ENCODE measurements around the gene SLK. TPM values are rescaled to one million over a fixed set of nuclear protein-coding genes. Genes with fewer than 3 reads are reported as not detected.

The SLK gene
- total RNA-seq, 1 donor from 2014 or later: 36.1 TPM

- Histone ChIP-seq H3K4me3 (no peak overlapping the region), H3K9me3 (replicated peaks) (no peaks in the 10 kb centered on the region), H3K27ac (replicated peaks) (no peak overlapping the region), H3K27me3 (ENCODE audit: low read depth) (no peaks in the 10 kb centered on the region), H3K4me1 (no peaks in the 10 kb centered on the region), H3K36me3 (no peaks in the 10 kb centered on the region)
- DNase-seq: no peak
- TF ChIP-seq CTCF (IDR thresholded peaks at IDR 0.05; ENCODE audit: borderline replicate concordance): no peak
- intact Hi-C loops (cut with micrococcal nuclease): loop anchor here (10.0 kb wide), 1 partner anchor 152 kb away; no protein-coding TSS in a partner anchor
Measured at GRCh38 chr10:104052431-104052830, 85.5 kb downstream of the SLK start.

- no peak overlapping the region for H3K27ac ChIP-seq (replicated peaks)
- H3K4me1 ChIP-seq: no peaks in the 10 kb centered on the region
- TF ChIP-seq CTCF (IDR thresholded peaks at IDR 0.05; ENCODE audit: borderline replicate concordance): no peak
- no peak overlapping the region for H3K4me3 ChIP-seq
- H3K27me3 ChIP-seq (ENCODE audit: low read depth): no peaks in the 10 kb centered on the region
- intact Hi-C loops (cut with micrococcal nuclease): loop anchor here (10.0 kb wide), 1 partner anchor 152 kb away; no protein-coding TSS in a partner anchor
- no peaks in the 10 kb centered on the region for H3K9me3 ChIP-seq (replicated peaks)
- DNase-seq: no peak
- H3K36me3 ChIP-seq: no peaks in the 10 kb centered on the region
Measured at GRCh38 chr10:104053201-104053600, 86.3 kb downstream of the SLK start.

GRCh38 chr10:104054430-104054829 is 87.5 kb downstream of the SLK start:
- DNase-seq: no peak
- no peaks in the 10 kb centered on the region for H3K4me1 ChIP-seq
- intact Hi-C loops (cut with micrococcal nuclease): loop anchor here (10.0 kb wide), 1 partner anchor 150 kb away; no protein-coding TSS in a partner anchor
- H3K27ac ChIP-seq (replicated peaks): no peak overlapping the region
- TF ChIP-seq CTCF (IDR thresholded peaks at IDR 0.05; ENCODE audit: borderline replicate concordance): no peak
- H3K36me3 ChIP-seq: no peaks in the 10 kb centered on the region
- H3K4me3 ChIP-seq: no peak overlapping the region
- H3K27me3 ChIP-seq (ENCODE audit: low read depth): no peaks in the 10 kb centered on the region
- no peaks in the 10 kb centered on the region for H3K9me3 ChIP-seq (replicated peaks)

GRCh38 chr10:104056619-104057273 is 89.8 kb downstream of the SLK start:
- Histone ChIP-seq H3K36me3 (no peaks in the 10 kb centered on the region), H3K27me3 (ENCODE audit: low read depth) (no peaks in the 10 kb centered on the region), H3K9me3 (replicated peaks) (no peaks in the 10 kb centered on the region), H3K4me1 (no peaks in the 10 kb centered on the region), H3K27ac (replicated peaks) (no peak overlapping the region), H3K4me3 (no peak overlapping the region)
- no peak for TF ChIP-seq CTCF (IDR thresholded peaks at IDR 0.05; ENCODE audit: borderline replicate concordance)
- intact Hi-C loops (cut with micrococcal nuclease): loop anchor here (10.0 kb wide), 1 partner anchor 148 kb away; no protein-coding TSS in a partner anchor
- DNase-seq: no peak

GRCh38 chr10:104057717-104058116 is 90.8 kb downstream of the SLK start:
- Histone ChIP-seq H3K4me1 (no peaks in the 10 kb centered on the region), H3K4me3 (no peak overlapping the region), H3K36me3 (no peaks in the 10 kb centered on the region), H3K9me3 (replicated peaks) (no peaks in the 10 kb centered on the region), H3K27me3 (ENCODE audit: low read depth) (no peaks in the 10 kb centered on the region), H3K27ac (replicated peaks) (no peak overlapping the region)
- intact Hi-C loops (cut with micrococcal nuclease): loop anchor here (10.0 kb wide), 1 partner anchor 147 kb away; no protein-coding TSS in a partner anchor
- DNase-seq: no peak
- TF ChIP-seq CTCF (IDR thresholded peaks at IDR 0.05; ENCODE audit: borderline replicate concordance): no peak

Data from left ventricle myocardium inferior (tissue), 1 donor.